Neutrophil (primary cell): Measurements from ENCODE around the gene ITGA11.

Experiments used
- H3K27ac ChIP-seq: fragments of 200-600 bp; sonication (generic); 2 replicates; pipeline ENCODE4 v1.5.1; 2016; ENCODE audit warnings: mild to moderate bottlenecking, moderate library complexity
- H3K27me3 ChIP-seq: fragments of 200-600 bp; sonication (generic); 2 replicates; pipeline ENCODE4 v1.6.0; 2016; ENCODE audit warnings: mild to moderate bottlenecking
- H3K36me3 ChIP-seq: fragments of 200-600 bp; sonication (generic); 2 replicates; pipeline ENCODE4 v1.5.1; 2017
- H3K4me1 ChIP-seq, 2 experiments: fragments of 200-600 bp in 1 of 2; sonication (generic) in 1 of 2; 1 replicate in 1 of 2; 2 replicates in 1 of 2; pipeline versions ENCODE4 v1.5.1 to v1.6.1; 2013 to 2016; ENCODE audit warnings: low read depth in 1 of 2, low read length in 1 of 2, mild to moderate bottlenecking in 1 of 2, moderate library complexity in 1 of 2; ENCODE audit not compliant: control insufficient read depth in 1 of 2, insufficient read depth in 1 of 2
- H3K4me3 ChIP-seq, 2 experiments: fragments of 200-600 bp in 1 of 2; sonication (generic) in 1 of 2; 1 replicate in 1 of 2; 2 replicates in 1 of 2; pipeline ENCODE4 v1.5.1; 2013 to 2016; ENCODE audit warnings: low read depth in 1 of 2, low read length in 1 of 2, mild to moderate bottlenecking in 1 of 2, moderate library complexity in 1 of 2
- H3K9me3 ChIP-seq: fragments of 200-600 bp; sonication (generic); 2 replicates; pipeline ENCODE4 v1.5.1; 2016
- TF ChIP-seq, protein P1 (sequence below): fragments of 200-600 bp; sonication (generic); IDR thresholded peaks from 2 replicates; pipeline ENCODE4 v1.5.1; 2016; ENCODE audit warnings: antibody characterized with exemption

Gene ITGA11

DNA sequence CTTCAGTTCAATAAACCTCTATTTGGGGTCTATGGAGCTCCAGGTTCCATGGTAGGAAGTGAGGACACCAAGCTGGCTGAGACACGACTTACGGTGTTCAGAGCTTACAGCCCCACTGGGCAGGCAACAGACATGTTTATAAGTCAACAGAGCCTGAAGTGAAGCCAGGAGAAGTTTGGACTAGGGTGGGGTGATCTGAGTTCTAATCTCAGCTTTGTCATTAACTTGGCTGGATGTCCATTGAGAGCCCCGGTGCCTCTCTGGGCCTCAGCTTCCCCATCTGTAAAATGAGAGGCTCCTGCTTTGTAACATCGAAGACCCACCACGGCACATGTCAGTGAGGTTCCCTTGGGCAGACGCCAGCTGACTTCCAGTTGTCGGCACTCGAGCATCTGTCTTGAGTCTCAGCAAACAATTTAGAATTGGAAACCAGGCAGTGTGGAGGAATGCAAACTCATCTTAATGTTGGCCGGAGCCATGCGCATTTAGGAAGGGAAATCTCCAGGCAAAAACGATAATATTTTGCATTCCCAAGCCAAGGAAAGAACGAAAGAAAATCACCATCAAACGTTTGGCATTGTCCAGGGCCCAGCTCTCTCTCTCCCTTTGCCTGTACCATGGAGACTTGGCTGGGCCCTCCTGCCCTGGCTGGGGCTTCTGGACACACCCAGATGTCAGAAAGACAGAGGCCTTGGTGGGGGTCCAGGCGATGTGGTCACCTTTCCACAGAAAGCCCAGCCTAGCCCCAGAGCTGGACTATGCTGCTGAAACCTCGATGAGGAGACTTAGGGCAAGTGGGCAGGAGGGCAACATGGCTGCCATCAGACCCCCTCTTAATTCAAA, 18.4 kb downstream of the ITGA11 start:
- Histone ChIP-seq H3K4me3 (no peak overlapping the region), H3K9me3 (no peaks in the 10 kb centered on the region), H3K27me3 (no peaks in the 10 kb centered on the region), H3K27ac (no peak overlapping the region), H3K4me1 (no peaks in the 10 kb centered on the region), H3K36me3 (no peaks in the 10 kb centered on the region)
- TF ChIP-seq, protein P1, sequence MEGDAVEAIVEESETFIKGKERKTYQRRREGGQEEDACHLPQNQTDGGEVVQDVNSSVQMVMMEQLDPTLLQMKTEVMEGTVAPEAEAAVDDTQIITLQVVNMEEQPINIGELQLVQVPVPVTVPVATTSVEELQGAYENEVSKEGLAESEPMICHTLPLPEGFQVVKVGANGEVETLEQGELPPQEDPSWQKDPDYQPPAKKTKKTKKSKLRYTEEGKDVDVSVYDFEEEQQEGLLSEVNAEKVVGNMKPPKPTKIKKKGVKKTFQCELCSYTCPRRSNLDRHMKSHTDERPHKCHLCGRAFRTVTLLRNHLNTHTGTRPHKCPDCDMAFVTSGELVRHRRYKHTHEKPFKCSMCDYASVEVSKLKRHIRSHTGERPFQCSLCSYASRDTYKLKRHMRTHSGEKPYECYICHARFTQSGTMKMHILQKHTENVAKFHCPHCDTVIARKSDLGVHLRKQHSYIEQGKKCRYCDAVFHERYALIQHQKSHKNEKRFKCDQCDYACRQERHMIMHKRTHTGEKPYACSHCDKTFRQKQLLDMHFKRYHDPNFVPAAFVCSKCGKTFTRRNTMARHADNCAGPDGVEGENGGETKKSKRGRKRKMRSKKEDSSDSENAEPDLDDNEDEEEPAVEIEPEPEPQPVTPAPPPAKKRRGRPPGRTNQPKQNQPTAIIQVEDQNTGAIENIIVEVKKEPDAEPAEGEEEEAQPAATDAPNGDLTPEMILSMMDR: no peak

DNA sequence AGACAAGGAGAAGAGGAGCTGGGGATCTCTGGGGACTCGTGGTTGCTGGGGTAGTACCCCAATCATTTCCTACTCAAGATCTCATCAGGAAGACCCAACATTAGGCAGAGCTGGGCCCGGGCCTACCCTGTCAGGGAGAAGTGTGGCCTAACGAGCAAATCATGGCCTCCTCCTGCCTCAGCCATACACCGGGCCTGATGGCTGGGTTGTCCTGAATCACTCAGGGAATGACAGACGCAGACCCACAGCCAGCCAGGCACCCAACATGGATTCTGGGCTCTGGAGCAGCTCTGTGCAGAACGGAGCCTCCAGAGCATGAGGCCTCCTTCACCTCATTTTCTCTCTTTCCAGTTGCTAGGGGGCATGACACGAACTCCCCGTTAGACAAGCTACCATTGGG, 19.7 kb downstream of the ITGA11 start:
- H3K36me3 ChIP-seq: no peaks in the 10 kb centered on the region
- TF ChIP-seq, protein P1: no peak
- H3K4me1 ChIP-seq: no peaks in the 10 kb centered on the region
- no peaks in the 10 kb centered on the region for H3K27me3 ChIP-seq
- H3K9me3 ChIP-seq: no peaks in the 10 kb centered on the region
- H3K27ac ChIP-seq: no peak overlapping the region
- no peak overlapping the region for H3K4me3 ChIP-seq

DNA sequence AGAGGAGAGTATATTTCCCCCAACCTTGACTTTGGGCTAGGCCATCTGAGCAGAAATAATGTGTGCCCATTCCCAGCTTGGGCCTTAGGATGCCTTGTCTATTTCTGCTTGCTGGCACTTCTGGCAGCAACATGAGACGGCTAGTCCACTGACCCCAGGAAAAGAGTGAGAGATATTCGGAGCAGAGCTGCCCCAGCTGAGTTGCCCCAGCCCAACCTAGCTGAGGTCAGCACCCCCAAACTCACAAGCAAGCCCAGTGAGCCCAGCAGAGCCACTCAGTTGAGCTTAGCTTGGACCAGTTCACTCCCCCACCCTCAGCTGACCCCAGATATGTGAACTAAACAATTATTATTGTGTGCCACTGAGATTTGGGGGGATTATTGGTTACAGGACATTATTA, 20.2 kb downstream of the ITGA11 start:
- TF ChIP-seq, protein P1: no peak

DNA sequence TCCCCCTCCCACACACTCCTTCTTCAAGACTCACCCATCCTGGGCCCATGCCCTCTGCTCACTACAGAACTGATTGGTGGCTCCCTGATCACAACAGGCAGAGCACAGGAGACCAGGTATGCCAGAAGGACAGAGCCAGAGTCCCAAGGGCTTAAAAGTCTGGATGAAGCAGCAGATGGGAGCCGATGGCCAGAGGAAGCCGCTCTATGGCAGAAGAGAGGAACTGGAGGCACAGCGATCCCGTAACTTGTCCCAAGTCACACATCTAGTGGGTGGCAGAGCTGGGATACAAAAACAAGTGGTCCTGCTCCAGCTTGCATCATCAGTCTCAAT, 20.7 kb downstream of the ITGA11 start:
- Histone ChIP-seq H3K27me3 (no peaks in the 10 kb centered on the region), H3K9me3 (no peaks in the 10 kb centered on the region), H3K27ac (no peak overlapping the region), H3K4me1 (no peaks in the 10 kb centered on the region), H3K4me3 (no peak overlapping the region), H3K36me3 (no peaks in the 10 kb centered on the region)
- TF ChIP-seq, protein P1: no peak

More for the DNA sequence above, 20.2 kb downstream of the ITGA11 start:
- Histone ChIP-seq H3K9me3 (no peaks in the 10 kb centered on the region), H3K27me3 (no peaks in the 10 kb centered on the region), H3K4me3 (no peak overlapping the region), H3K36me3 (no peaks in the 10 kb centered on the region), H3K27ac (no peak overlapping the region), H3K4me1 (no peaks in the 10 kb centered on the region)

DNA sequence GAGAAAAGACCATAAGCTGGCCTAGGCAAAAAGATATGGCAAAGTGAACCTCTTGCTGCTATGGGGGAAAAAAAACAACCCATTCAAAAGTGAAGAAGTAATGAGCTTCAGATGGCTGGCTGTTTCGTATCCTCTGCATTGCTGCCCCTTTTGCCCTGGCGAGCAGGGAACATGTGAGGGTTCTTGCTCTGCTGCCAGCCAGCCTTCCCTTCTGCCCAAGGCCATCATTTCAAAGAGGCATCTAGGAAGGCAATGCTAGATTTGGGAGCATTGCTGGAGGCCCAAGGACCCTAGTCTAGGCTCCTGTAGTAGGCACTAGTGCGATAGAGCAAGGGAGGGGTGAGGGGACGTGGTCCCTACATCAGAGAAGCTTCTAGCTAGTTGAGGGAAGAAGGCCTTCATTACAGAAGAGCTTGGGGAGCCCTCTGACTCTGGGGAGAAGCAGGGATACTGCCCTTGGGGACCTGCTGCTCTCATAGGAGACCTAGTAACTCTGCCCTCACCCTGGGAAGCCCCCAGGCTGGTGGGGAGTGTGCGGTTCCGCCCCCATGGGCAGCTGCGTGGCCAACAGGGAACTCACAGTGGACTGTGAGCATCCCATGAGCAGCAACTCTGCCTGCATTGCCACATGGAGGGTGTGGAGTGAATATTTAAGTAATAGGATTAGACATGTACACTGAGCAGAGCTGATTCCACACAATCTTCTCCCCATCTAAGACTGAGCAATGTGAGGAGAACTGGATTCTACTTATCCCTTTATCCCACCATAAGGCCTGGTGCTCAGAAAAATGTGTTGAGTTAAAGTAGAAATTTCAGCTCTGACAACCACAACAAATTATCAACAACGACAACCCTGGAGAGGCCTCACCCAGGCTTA, 21.3 kb downstream of the ITGA11 start:
- H3K27me3 ChIP-seq: no peaks in the 10 kb centered on the region
- H3K9me3 ChIP-seq: no peaks in the 10 kb centered on the region
- no peak overlapping the region for H3K4me3 ChIP-seq
- TF ChIP-seq, protein P1: no peak
- no peaks in the 10 kb centered on the region for H3K36me3 ChIP-seq
- H3K4me1 ChIP-seq: no peaks in the 10 kb centered on the region
- H3K27ac ChIP-seq: no peak overlapping the region
